Astrocyte (in vitro differentiated cells and primary cell): ENCODE results near the gene CSNK1G2.

Experiments
- CTCF ChIP-seq: IDR thresholded peaks from 2 replicates; pipeline ENCODE4 v1.5.1; 2011; ENCODE audit warnings: low read depth, mild to moderate bottlenecking, inconsistent platforms, low read length, moderate library complexity; ENCODE audit not compliant: insufficient read depth
- EZH2 ChIP-seq: IDR thresholded peaks from 2 replicates; pipeline ENCODE4 v1.6.1; 2012; ENCODE audit warnings: mild to moderate bottlenecking, low read length, inconsistent platforms; ENCODE audit not compliant: insufficient read depth

DNA sequence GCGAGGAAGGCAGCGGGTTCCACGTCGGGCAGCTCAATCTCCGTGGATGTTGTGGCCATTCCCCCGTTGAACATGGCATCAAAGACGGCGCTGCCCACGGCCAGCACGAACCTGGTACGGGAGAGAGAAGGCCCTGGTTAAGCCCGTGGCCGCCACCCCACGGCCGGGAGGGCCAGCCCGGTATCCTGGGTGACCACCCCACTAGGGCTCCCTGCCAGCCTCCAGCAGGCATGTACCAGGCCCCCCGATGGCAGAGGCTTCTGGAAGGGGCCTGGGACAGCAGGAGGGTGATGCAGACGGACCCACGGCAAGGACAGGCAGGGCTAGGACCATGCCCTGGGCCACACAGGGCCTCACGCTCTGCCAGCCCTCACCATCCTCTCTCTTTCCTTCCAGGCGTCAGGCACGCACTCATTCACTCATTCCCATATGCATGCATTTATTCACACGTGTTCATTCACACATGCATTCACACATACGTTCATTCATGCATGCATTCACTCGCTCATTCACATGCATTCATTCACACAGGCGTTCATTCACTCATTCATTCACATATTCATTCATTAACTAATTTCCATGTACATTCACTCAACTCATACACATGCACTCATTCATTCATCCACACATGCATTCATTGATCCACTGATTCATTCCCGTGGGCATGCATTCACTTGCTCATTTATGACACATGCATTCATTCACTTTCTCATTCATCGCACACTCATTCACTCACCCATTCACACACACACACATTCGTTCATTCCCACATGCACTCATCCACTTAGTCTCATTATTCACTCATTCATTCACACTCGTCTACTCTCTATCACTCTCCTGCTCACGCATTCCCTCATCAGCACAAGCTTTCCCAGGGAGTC, 56.6 kb downstream of the CSNK1G2 start:
- TF ChIP-seq CTCF = no peak
- no peak for TF ChIP-seq EZH2
